HG02852 (cell line): ENCODE measurements around the gene SLC26A9.
"Not testable (repeated sequence)": the region's sequence is repeated elsewhere in the genome, so short reads cannot be mapped to it uniquely, and the experiment has no call there.

Experiments used
- ATAC-seq: cut with Tn5 transposase; IDR thresholded peaks from one replicate; pipeline ENCODE4 v1.9.1; 2021; ENCODE audit warnings: mild to moderate bottlenecking, moderate library complexity; ENCODE audit not compliant: unreplicated experiment

SLC26A9 gene

DNA sequence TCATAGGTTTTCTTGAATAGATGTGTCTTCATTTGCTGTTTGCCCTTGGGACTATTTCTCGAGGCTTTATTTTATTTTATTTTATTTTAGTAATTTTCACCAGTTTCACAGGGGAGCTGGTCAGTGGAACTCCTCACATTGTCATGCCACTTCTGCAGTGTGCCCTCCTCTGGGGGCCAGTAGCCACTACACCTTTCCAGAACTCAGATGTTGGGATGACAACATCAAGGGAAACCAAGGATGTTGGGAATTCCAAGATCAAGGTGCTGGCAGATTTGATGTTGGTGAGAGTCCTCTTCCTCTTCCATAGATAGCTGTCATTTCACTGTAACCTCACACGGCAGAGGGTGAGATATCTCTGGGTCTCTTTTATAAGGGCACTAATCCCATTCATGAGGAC is 35.5 kb downstream of the SLC26A9 start:
- ATAC-seq: no peak

DNA sequence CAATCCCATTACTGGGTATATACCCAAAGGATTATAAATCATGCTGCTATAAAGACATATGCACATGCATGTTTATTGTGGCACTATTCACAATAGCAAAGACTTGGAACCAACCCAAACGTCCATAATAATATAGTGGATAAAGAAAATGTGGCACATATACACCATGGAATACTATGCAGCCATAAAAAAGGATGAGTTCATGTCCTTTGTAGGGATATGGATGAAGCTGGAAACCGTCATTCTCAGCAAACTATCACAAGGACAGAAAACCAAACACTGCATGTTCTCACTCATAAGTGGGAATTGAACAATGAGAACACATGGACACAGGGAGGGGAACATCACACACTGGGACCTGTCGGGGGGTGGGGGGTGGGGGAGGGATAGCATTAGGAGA is 38.2 kb downstream of the SLC26A9 start:
- ATAC-seq: not testable (repeated sequence)

DNA sequence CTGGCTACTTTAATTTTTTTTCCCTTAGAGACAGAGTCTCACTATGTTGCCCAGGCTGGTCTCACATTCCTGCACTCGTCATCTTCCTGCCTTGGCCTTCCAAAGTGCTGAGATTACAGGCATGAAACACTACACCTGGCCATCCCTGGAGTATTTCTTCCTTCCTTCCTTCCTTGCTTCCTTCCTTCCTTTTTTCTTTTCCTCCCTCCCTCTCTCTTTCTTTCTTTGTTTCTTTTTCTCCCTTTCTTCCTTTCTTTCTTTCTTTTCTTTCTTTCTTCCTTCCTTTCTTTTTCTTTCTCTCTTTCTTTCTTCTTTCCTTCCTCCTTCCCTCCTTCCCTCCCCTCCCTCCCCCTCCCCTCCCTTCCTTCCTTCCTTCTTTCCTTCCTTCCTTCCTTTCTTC is 46.9 kb downstream of the SLC26A9 start:
- ATAC-seq: no peak

DNA sequence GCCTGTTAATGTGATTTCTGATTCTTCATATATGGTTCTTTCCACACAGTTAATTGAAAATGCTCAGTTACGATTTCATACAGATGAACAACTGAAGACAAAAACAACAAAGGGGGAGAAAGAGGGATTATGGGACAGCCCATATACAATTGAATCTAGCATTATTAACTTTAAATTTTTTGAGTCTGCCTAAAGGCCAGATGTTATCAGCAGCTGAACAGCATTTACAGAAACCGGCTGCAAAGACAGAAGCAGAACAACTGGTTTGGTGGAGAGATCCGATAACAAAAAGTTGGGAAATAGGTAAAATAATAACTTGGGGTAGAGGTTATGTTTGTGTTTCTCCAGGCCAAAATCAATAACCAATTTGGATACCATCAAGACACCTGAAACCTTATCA is 49.1 kb downstream of the SLC26A9 start:
- ATAC-seq: not testable (repeated sequence)

DNA sequence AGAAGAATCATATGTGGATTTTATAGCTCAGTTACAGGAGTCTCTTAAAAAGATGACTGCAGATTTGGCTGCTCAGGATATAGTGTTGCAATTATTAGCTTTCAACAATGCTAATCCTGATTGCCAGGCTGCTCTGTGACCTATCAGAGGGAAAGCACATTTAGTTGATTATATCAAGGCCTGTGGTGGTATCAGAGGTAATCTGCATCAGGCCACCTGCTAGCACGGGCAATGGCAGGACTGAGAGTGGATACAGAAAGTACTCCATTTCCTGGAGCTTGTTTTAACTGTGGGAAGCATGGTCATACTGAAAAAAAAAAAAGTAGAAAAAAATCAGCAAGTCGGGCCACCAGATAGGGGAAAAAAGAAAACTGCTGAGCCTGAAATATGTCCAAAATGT is 51.1 kb downstream of the SLC26A9 start:
- not testable (repeated sequence) for ATAC-seq

DNA sequence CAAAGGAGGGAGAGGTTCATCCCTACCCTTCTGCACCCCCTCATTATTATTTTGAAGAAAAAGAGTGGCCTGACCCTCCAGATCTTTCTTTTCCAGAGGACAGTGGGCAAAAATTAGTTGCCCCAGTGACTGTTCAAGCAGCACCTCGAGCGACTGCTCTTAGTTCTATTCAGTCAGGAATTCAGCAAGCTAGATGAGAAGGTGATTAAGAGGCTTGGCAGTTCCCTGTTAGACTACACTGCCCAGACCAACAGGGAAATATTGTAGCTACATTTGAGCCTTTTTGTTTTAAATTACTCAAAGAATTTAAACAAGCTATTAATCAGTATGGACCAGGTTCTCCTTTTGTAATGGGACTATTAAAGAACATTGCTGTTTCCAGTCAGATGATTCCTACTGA is 51.8 kb downstream of the SLC26A9 start:
- ATAC-seq: not testable (repeated sequence)

DNA sequence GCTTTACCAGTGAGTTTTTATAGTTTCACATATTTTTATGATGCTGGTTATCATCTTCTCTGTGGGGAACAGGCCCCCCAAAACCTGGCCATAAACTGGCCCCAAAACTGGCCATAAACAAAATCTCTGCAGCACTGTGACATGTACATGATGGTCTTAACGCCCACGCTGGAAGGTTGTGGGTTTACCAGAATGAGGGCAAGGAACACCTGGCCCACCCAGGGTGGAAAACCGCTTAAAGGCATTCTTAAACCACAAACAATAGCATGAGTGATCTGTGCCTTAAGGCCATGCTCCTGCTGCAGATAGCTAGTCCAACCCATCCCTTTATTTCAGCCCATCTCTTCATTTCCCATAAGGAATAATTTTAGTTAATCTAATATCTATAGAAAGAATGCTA is 52.6 kb downstream of the SLC26A9 start:
- not testable (repeated sequence) for ATAC-seq

DNA sequence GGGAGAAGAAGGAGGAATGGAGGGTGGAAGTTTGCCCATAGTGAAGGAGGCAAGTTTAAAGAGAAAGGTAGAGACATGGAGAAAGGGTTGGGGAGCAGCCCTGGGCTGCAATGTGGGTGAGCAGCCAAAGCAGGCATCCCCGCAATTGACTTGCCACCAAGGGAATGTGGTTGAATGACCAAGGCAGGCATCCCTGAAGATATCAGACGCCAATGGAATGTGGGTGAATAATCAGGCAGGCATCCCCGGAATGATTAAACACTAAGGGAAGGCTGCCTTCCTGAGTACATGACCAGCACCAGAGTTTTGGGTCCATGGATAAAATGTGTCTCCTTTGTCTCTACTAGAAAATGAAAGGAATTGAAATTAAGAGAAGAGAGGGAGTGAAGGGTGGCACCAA is 53.5 kb downstream of the SLC26A9 start:
- ATAC-seq: not testable (repeated sequence)

DNA sequence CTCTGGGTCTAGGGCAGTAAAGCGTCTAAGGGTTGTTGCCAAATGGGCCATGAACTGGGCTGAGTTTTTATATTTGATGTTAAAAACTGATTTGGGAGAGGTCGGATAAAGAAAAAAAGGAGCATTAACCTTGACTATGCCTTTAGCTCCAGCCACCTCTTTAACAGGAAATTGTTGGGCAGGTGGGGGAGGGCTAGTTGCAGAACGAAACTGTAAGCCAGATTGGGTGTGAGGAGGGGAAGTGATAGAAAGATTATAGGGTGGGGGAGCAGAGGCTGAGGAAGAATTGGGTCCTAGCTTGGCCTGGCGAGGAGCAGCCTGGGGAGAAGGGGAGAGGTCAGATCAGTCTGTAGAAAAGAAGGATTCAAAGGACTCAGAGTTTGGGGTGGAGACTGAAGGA is 54.2 kb downstream of the SLC26A9 start:
- ATAC-seq: not testable (repeated sequence)

DNA sequence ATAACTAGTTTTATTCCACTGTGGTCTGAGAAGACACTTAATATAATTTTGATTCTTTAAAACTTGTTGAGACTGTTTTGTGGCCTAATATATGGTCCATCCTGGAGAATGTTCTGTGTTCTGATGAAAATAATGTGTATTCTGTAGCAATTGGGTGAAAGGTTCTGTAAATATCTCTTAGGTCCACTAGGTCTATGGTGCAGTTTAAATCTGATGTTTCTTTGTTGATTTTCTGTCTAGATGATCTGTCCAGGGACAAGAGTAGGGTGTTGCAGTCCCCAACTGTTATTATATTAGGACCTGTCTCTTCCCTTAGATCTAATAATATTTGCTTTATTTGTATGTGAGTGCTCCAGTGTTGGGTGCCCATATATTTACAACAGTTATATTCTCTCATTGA is 59.5 kb downstream of the SLC26A9 start:
- no peak for ATAC-seq

DNA sequence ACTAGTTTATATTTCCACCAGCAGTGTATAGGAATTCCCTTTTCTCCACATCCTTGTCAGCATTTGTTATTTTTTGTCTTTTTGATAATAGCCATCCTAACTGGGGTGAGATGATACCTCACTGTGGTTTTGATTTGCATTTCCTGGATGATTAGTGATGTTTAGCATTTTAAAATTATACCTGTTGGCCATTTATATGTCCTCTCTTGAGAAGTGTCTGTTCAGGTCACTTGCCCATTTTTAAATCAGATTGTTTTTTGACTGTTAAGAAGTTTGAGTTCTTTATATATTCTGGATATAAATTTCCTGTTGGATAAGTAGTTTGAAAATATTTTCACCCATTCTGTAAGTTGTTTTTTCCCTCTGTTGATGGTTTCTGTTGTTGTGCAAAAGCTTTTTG is 62.3 kb downstream of the SLC26A9 start:
- no peak for ATAC-seq

DNA sequence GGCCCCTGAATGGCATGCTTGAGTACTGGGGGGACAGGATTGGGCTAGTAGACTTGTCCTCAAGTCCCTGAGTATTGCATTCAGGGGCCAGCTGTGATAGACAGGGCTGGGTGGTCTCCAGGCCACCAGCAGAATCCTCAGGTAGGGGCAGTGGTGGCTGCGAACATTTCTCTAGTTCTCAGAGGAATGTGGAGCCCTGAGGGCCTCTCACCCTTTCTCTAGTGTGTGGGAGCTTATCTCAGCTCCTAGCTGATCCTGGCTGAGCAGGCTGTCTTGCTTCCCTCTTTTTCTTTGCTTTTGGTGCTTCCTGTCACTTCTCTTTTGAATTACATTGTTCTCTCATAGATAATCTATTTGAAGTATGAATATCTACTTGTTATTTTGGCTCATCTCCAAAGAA is 63.3 kb downstream of the SLC26A9 start:
- ATAC-seq: no peak

DNA sequence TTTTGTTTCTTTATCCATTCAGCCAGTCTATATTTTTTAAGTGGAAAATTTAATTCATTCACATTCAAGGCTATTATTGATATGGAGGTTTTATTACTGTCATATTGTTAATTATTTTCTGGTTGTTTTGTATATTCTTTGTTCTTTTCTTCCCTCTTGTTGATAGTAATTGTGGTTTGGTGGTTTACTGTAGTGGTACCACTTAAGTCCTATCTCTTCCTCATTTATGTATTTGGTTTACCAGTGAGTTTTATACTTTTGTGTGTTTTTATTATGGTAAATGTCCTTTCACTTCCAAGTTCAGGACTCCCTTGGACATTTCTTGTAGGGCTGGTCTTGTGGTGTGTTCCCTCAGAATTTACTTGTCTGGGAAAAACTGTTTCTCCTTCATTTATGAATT is 65.2 kb downstream of the SLC26A9 start:
- no peak for ATAC-seq

DNA sequence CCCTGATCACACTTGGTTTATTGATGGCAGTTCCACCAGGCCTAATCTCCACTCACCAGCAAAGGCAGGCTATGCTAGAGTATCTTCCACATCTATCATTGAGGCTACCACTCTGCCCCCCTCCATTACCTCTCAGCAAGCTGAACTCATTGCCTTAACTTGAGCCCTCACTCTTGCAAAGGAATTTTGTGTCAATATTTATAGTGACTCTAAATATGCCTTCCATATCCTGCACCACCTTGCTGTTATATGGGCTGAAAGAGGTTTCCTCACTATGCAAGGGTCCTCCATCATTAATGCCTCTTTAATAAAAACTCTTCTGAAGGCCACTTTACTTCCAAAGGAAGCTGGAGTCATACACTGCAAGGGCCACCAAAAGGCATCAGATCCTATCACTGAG is 70.1 kb downstream of the SLC26A9 start:
- ATAC-seq: not testable (repeated sequence)

DNA sequence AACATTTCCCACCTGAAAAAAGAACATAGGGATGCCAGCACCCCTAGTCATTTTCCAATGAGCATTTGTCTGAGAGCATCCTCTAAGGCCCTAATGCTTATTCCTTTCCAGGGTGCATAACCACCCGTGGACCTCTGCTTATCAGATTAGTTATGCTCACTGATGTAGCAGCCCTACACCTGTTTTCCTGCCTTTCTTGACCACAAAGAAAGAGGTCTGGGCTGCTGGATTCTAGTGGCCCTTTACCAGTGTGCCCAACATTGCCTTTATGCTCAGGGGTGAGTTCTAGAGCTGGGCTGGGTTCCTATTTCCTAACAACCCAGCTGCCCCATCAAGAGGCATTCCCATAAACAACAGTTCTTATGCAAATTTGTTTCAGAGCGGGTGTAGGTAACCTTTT is 73.0 kb downstream of the SLC26A9 start:
- ATAC-seq: no peak
